NCI-H187 treated with DMSO at 0.1 percent for 48 hours (cell line): ENCODE results near the gene UCK1.

Experiments
- DNase-seq: peaks from one replicate; lab custom pipeline; 2025; lab: John Stamatoyannopoulos, UW

The UCK1 gene

DNA sequence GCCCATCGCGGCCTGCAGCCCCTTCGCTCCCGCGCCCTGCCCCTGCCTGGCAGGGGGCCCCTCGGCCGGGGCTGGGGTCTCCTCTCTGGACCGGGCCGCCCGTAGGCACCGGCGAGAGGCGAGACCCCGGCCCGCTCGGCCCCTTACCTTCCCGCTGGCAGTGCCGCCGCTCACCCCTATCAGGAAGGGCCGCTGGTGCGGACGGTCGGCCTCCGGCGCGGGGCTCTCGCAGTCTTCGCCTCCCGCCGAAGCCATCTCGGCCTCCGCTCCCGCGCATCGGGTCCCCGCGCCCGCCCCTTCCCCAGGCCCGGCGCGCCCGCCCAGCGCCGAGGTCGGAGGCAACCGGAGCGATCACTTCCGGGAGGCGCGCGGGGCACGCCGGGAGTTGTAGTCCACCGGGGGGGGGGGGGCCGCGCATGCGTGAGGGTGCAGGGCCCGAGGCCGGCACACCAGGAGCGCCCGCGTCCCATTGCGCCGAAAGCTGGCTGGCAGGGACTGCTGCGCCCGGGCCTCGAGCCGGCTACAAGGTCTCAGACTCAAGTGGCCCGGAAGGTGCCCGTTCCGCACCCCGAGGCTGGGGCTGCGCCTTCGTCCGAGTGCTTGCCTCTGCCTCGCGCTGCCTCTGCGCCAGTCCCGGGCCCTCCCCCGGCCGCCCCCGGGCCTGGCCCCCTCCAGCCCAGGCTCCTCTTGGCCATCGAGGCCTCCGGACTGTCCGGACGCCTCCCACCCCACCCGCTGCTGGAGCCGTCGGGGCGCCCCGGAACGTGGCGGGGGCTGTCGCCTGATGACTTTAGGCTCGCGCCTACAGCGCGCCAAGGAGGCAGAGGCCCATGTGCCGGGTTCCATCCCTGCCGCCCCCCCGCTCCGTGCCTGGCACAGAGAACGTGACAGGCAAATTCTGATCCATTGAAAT, at the start of gene UCK1:
Gene UCK1, minus strand, starts transcription at position 344 of the 913 bp plus-strand sequence. Its CDS starts 89 bp downstream, at position 255.
- no peak for DNase-seq

DNA sequence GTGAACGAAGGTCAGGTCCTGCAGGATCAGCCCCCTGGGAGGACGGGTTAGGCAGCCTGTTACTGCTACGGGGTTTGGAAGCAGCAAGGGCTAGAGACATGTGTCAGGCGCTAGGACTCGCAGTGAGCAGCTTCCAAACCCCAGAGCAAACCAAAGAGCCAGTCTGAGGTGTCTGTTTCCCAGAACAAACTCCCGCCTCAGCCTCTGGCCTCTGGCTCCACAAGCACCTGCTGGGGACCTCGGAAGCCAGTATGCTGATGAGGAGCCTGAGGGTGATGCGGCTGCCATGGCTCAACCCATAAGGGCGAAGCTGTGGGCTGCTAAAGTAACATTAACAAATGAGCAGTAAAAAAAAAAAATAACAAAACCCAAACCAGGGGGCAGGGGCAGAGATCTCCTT, 49.3 kb upstream of the UCK1 start:
- no peak for DNase-seq

GRCh38 chr9:131579789-131580211, 48.7 kb upstream of the UCK1 start:
- no peak for DNase-seq

DNA sequence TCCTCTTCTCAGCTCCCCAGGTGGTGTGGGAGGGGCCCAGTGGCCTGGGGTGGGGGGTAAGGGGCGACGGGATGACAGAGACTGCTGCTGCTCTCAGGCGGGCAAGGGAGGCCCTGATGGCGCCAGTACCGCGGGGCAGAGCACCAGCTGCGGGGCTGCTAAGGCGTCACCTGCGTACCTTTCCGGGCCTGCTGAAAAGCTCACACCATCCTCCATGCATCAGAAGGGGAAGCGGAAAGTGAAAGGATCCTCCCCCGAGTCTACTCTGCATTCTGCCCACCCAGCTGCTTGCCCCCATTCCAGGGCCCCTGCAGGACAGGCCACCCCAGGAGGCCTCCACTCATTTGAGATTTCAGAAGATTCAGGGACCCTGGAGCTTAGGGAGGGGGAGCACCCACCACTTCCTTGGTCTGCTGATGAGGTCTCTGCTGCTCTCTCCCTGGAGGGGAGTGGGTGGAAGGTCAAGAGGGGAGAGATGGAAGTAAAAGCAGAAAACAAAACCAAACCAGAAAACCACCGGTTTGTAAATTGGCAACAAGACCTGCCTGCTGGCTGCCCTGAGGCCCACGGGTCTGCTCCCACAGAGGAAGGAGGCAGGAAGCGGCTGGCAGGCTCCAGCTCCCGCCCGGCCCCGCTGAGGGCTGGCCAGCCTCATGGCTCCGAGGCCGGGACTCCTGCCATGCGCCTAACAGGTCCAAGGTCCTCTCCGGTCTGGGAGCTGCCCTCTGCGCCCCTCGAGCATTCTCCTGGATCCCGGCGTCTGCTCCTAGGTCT, 47.9 kb upstream of the UCK1 start:
- no peak for DNase-seq

DNA sequence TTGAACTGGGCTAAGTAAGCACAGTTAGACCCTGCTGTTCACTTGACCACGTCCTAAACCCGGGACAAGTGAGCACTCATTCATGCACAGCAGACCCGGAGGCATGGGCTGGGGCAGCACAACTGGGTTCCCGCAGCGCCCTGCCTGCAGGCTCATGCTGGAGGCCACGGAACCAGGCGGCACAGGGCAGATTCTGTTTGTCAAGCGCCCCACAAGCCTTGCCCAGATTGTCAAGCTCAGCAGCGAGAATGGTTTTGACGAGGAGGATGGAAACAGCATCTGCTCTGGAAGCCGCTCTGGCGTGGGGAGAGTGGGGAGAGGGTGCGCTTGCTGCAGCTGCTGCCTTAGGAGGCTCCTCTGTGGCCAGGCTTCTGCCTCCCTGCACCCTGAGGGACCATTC, 47.0 kb upstream of the UCK1 start:
- DNase-seq, result no peak

DNA sequence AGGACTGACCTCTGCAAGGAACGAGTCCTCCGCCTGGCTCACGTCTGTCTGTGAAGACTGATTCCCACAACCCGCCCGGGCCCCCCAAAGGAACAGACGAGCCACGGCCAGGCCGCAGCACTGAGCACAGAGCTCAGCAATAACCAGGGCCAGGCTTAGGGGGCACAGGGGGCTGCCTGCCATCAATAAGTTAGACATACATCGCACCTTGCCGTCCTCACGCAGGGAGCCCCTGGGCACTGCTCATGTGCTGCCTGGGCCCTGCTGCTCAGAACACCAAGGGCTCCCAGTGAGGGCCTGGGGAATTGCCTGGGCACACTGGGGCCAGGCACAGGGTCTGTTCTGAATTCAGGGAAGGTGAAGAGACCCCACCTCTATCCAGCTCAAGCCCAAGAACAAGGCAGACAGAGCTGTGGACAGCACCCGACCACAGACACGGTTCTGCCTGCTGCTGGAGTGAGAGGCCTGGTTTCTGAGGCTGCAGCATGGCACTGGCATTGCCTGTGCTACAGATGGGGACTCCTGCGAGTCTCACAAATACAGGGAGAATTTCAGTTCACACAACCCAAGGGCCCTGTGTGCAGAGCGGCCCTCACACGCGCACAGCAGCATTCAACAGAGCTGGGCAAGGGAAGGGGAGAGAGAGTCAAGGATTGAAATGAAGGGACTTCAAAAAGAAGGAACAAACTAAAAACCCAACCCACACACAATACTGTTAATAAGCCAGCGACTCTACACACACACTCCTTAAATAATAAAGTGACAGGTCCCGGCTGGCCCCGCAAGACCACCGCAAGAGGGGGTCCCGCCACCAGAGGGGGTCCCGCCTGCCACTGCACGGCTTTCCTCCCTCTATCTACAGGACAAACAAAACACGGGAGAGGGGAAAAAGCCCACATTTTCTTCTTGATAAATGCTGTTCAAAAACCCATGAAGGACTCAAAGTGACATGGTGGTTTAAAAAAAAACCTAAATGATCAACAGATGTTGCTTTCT, 46.2 kb upstream of the UCK1 start:
- no peak for DNase-seq

DNA sequence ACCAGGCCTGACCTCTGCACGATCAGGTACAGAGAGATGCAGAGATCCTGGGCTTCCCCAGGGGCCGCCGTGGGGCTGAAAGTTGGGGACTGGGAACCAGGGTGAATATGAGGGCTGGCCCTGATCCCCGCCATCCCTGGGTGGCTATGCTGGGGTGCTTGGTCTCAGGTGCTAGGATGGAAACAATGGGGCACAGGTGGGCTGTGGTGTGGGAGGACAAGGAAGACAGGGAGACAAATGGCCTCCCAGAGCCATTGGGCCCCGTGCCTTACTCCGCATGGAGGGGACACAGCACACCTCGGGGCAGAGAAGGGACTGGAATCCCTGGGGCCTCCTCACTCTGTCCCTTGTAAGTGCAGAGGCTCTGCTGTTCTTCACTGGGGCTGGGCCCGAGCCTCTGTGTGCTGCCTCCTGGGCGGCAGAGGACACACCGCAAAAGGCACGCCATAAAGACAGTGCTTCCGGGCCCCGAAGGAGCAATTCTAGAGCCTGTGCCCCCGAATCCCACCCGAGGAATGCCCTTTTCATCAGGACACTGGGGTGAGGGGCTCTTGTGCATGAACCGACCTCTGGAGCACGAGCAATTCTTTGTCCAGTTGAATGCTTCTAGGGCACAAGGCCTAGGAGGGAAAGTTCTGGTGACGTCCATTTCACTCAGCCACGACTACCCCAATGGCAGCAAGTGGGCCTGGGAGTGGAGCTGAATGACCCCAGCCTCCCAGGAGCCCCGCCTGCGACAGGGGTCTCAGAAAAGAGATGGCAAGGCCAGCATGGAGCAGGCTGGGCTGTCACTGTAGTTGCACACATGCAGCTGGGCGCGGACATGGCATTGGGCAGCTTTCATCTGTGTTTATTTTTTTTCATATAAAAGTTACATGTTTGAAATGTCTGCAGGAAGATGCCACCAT, 45.1 kb upstream of the UCK1 start:
- no peak for DNase-seq

DNA sequence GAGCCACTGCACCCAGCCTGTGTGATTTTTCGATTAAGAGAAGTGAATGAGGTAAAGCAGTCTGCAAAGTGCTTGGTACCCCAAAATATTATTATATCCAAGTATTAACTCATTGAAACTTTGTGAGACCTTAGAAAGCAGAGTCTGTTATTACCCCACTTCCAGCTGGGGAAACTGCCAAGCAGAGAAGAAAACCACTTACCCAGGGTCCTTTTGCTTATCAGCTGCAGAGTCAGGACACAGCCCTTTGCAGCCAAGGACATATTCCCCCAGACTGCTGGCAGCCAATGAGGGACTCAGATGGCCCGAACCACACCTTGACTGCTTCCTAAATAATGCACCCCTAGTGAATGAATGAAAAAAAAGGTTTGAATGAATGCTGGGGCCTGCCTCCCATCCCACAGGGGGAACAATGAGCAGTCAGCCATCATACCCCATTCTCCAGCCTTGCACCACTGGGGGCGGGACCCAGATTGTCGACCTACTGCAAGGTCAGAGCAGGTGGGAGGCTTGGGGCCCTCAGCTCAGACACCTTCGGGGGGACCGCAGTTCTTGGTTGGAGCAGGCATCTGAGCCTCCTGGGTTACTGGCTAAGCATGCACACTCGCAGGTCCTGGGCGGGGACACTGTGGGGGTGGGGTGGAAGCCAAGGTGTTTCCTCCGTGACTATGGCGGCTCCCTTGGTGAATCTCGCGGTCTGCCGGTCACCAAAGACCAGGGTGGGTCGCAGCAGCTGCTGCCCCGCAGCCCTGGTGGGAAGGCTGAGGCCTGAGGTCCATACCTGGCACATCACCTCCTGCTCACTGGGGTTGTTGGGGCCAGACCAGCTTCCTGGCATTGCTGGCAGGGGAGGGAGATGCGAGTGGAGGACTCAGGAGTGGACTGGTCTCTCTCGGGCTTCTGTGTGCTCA, 43.9 kb upstream of the UCK1 start:
- DNase-seq, result no peak

GRCh38 chr9:131567910-131568309, 36.8 kb upstream of the UCK1 start:
- no peak for DNase-seq

DNA sequence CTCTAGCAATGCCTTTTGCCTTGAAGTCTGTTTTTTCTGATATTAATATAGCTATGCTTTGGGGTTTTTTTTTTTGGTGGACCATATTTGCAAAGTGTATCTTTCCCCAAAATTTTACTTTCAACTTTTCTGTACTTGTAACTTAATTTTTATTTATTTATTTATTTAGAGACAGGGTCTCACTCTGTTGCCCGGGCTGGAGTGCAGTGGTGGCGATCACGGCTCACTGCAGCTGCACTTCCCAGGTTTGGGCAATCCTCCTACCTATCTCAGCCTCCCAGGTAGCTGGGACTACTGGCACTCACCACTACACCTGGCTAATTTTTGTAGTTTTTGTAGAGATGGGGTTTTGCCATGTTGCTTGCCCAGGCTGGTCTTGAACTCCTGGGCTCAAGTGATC, 35.1 kb upstream of the UCK1 start:
- DNase-seq, result no peak

GRCh38 chr9:131565369-131565768, 34.3 kb upstream of the UCK1 start:
- DNase-seq, result no peak

DNA sequence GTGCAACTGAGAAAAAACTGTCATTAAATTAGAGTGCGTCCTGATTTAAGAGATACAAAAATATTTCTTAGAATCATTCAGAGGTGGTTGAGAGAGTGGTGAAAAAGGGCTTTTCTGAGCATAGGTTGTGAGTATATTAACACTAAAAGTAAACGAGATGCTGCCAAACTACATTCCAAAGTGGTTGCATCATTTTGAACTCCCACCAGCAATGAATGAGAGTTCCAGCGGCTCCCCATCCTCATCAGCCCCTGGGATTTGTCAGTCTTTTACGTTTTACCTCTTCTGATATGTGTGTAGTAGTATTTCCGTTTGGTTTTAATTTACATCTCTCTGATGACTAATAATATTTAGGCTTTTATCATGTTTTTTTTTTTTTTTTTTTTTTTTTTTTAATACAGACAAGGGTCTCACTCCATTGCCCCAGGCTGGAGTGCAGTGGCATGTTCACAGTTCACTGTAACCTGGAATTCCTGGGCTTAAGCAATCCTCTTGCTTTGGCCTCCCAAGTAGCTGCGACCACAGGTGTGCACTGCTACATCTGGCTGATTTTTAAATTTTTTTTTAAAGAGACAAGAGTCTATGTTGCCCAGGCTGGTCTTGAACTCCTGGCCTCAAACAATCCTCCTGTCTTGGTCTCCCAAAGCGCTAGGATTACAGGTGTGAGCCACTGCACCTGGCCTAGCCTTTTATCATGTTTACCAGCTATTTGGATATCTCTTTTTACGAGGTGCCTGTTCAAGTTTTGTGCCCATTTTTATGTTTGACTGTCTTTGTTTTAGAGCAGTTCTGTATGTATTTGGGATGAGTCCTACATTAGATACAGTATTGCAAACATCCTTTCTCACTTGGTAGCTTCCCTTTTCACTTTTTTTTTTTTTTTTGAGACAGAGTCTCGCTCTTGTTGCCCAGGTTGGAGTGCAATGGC, 31.2 kb upstream of the UCK1 start:
- no peak for DNase-seq

DNA sequence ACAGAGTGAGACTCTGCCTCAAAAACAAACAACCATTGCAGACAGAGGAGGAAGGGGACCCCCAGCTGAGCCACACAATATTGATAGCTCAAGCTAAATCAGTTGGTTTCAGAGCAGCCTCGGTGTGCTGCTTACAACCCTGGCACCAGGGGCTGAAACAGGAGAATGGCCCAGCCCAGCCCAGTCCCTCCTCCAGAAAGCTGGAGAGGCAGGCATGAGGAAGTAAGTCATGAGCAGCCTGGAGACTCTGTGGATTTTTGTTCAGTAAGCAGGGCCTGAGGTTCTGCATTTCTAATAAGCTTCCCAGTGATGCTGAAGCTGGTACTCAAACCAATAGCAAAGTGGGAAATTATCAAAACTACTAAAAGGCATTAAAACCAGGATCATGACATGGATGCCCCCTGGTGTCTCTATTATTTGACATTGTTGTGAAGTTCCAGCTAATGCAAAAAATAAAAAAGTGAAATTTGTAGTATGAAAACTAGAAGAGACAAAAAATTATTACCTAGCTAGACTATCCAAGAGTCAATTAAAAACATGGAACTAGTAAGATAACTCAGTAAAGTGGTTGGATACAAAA, 28.4 kb upstream of the UCK1 start:
- no peak for DNase-seq

DNA sequence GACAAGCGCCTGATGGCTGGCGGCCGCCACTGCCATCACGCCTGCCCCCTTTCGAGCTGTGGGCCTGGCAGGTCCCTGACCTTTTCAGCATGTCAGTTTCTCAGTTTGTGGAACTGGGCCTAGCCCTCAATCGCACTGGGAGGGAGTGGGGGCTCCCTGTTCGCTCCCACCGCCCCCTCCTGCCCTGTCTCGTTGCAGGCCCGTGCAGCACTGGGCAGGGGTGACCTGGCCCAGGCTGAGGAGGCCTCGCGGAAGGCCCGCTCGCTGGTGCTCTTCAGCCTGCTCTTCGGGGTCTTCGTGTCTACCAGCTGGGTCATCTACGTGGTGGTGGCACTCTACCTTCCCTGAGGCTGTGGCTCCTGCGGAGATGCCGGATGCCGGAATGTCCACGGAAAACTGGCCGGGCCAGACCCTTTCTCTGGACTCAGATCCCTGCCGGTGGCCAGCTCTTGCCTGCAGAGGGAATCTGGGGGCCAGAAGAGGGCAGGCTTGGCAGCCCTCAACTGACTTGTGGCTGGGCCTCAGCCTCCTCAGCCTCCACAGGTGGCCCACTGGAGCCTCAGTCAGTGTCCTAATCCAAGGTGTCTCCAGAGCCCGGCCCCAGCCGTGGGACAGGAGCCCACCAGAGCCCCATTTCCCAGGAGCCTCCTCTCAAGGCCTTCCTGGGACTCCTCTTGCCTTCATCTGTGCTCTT, 26.9 kb upstream of the UCK1 start:
- DNase-seq, result no peak

GRCh38 chr9:131555841-131556673, 25.0 kb upstream of the UCK1 start:
- DNase-seq, result no peak

GRCh38 chr9:131554843-131555351, 23.8 kb upstream of the UCK1 start:
- DNase-seq, result no peak
